PC-9 (cell line): ENCODE data around the gene ANKRD17. TPM values are rescaled to one million over a fixed set of nuclear protein-coding genes. Genes with fewer than 3 reads are reported as not detected.

Experiments used
- BruUV-seq: library from RNA; stranded (reverse); fragments of 400-500 nt; replicated peaks from 2 replicates; lab custom pipeline; 2021; lab: Mats Ljungman, UMichigan
- CTCF ChIA-PET: fragments of 300-600 bp; sonication (Branson Sonifier 250); formaldehyde crosslinking; loops from one replicate; lab custom pipeline; 2022; ENCODE audit warnings: antibody characterized with exemption; lab: Charles Lee
- POLR2A ChIA-PET: fragments of 300-600 bp; sonication (Branson Sonifier 250); formaldehyde crosslinking; loops from one replicate; lab custom pipeline; 2022; ENCODE audit warnings: antibody characterized with exemption; ENCODE audit not compliant: unreplicated experiment; lab: Charles Lee
- DNase-seq, 2 experiments: peaks; one replicate each; pipeline versions ENCODE4 v3.0.0 to v3.0.0-alpha.2; 2015 to 2022; ENCODE audit warnings: mixed read lengths in 1 of 2
- H2AFZ ChIP-seq: fragments of 200-600 bp; sonication (generic); 2 replicates; pipeline ENCODE4 v1.8.1; 2017; ENCODE audit warnings: antibody characterized with exemption
- H3F3A ChIP-seq: fragments of 200-600 bp; sonication (generic); 2 replicates; pipeline ENCODE4 v1.8.1; 2017; ENCODE audit warnings: antibody characterized with exemption, mild to moderate bottlenecking, low read depth; ENCODE audit not compliant: insufficient read depth
- H3K27ac ChIP-seq: fragments of 200-600 bp; sonication (generic); 2 replicates; pipeline ENCODE4 v1.6.1; 2016; ENCODE audit warnings: mixed run types
- H3K27me3 ChIP-seq: fragments of 200-600 bp; sonication (generic); 2 replicates; pipeline ENCODE4 v1.6.1; 2016; ENCODE audit warnings: low read depth, mixed run types; ENCODE audit not compliant: insufficient read depth
- H3K36me3 ChIP-seq: fragments of 200-600 bp; sonication (generic); 2 replicates; pipeline ENCODE4 v1.6.1; 2016; ENCODE audit warnings: low read depth, mixed run types
- H3K4me1 ChIP-seq: fragments of 200-600 bp; sonication (generic); replicated peaks from 2 replicates; pipeline ENCODE4 v1.6.1; 2016; ENCODE audit warnings: mixed run types; ENCODE audit not compliant: insufficient read depth
- H3K4me2 ChIP-seq: fragments of 200-600 bp; sonication (generic); 2 replicates; pipeline ENCODE4 v1.6.1; 2017; ENCODE audit warnings: mixed run types
- H3K4me3 ChIP-seq: fragments of 200-600 bp; sonication (generic); 2 replicates; pipeline ENCODE4 v1.6.1; 2016; ENCODE audit warnings: mixed run types
- H3K79me2 ChIP-seq: fragments of 200-600 bp; sonication (generic); 2 replicates; pipeline ENCODE4 v1.6.1; 2017; ENCODE audit warnings: low read depth, mixed run types
- H3K9me2 ChIP-seq: fragments of 200-600 bp; sonication (generic); 2 replicates; pipeline ENCODE4 v1.8.1; 2017; ENCODE audit warnings: mild to moderate bottlenecking; ENCODE audit not compliant: insufficient read depth
- H3K9me3 ChIP-seq: fragments of 200-600 bp; sonication (generic); 2 replicates; pipeline ENCODE4 v1.8.1; 2016; ENCODE audit warnings: low read depth; ENCODE audit not compliant: insufficient read depth
- H4K20me1 ChIP-seq: fragments of 200-600 bp; sonication (generic); 2 replicates; pipeline ENCODE4 v1.8.1; 2017; ENCODE audit not compliant: insufficient read depth
- EZH2 ChIP-seq: fragments of 200-600 bp; sonication (generic); IDR thresholded peaks from 2 replicates; pipeline ENCODE4 v1.8.0; 2017; ENCODE audit warnings: antibody characterized with exemption, low read depth
- intact Hi-C: fragments of 100-400 bp; cut with micrococcal nuclease; formaldehyde crosslinking; loops from one replicate; pipeline ENCODE4 v1.10.0; 2022; ENCODE audit not compliant: unreplicated experiment
- total RNA-seq: library from RNA; stranded (reverse); gene quantifications from 2 replicates; pipeline ENCODE4 v1.2.3, GENCODE V29; 2021
- TF ChIP-seq, protein P1 (sequence below): fragments of 200-600 bp; sonication (generic); conservative IDR thresholded peaks from 2 replicates; pipeline ENCODE4 v1.6.1; 2017; ENCODE audit warnings: mixed run types, antibody characterized with exemption, mild to moderate bottlenecking, moderate library complexity

Gene ANKRD17
- total RNA-seq, 1 experiment from 2014 or later, result 37.9 TPM

DNA sequence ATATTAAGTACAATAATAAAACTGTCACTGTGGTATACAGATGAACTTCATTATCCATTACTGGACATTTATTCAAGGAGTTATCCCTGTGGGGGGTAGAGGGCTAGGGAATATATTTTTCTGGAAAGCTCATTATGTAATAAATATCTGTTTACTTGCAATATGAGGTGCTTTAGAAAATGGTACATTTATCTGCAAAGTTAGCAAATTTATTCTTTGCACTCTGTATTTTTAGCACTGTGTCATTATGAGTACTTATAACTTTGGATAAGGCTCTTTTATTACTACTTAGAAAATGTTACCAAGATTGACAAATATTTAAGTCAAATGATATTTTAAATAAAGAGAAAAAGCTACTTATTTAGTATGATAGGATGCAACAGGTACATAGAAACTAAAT, 37.8 kb downstream of the ANKRD17 start:
- H3K9me2 ChIP-seq, result no peaks in the 10 kb centered on the region
- peaks cover 8% of the 10 kb centered on the region; the same call in 1 of the 2 replicates for H3F3A ChIP-seq
- no peak overlapping the region for H2AFZ ChIP-seq
- no peaks in the 10 kb centered on the region for H3K36me3 ChIP-seq
- H3K4me2 ChIP-seq, result no peak overlapping the region
- H3K9me3 ChIP-seq, result no peaks in the 10 kb centered on the region
- no peak overlapping the region for H3K4me3 ChIP-seq
- CTCF ChIA-PET, result no interaction called here
- BruUV-seq, result no TSS peak
- POLR2A ChIA-PET, result no interaction called here
- no peaks in the 10 kb centered on the region for H3K27me3 ChIP-seq
- peaks cover 33% of the 10 kb centered on the region for H4K20me1 ChIP-seq
- intact Hi-C loops, result no loop called here
- H3K4me1 ChIP-seq, result 0 out of 2 replicates have a peak, but pooled peaks cover 4% of the 10 kb centered on the region
- DNase-seq, result no peak
- no peak overlapping the region for H3K27ac ChIP-seq
- TF ChIP-seq EZH2, result no peak
- TF ChIP-seq, protein P1, sequence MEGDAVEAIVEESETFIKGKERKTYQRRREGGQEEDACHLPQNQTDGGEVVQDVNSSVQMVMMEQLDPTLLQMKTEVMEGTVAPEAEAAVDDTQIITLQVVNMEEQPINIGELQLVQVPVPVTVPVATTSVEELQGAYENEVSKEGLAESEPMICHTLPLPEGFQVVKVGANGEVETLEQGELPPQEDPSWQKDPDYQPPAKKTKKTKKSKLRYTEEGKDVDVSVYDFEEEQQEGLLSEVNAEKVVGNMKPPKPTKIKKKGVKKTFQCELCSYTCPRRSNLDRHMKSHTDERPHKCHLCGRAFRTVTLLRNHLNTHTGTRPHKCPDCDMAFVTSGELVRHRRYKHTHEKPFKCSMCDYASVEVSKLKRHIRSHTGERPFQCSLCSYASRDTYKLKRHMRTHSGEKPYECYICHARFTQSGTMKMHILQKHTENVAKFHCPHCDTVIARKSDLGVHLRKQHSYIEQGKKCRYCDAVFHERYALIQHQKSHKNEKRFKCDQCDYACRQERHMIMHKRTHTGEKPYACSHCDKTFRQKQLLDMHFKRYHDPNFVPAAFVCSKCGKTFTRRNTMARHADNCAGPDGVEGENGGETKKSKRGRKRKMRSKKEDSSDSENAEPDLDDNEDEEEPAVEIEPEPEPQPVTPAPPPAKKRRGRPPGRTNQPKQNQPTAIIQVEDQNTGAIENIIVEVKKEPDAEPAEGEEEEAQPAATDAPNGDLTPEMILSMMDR, result no peak
- peaks cover 76% of the 10 kb centered on the region for H3K79me2 ChIP-seq

DNA sequence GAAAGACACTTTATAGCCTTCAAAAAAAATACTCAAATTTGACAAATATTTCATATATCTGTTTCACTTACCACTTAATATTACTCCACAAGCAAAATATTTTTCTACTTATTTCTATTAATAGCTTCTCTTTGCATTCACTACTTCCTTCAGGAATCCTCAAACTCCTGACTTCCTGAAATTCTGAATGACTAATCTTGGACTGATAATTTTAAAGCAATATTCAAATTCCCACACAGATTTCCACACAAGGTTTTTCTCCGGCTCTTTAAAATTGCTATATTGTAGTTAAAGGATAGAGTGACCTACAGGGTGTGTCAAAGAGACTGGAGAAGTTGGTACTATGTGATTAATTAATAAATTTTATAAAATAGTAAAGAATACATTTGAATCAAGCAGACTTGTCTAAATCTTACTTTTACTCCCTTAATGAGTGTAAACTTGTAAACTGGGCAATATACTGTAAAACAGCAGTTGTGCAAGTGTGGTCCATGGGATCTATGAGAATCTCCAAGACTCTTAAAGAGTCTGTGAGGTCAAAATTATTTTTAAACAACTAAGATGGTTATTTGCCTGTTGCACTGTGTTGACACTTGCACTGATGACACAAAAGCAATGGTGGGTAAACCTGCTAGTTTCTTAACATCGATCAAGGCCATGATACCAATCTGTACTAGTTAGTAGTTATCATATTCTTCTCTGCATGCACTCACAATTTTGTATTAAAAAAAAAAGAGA, 44.5 kb downstream of the ANKRD17 start:
- Histone ChIP-seq H3K27me3 (no peaks in the 10 kb centered on the region), H3K79me2 (peaks cover 93% of the 10 kb centered on the region), H3K9me3 (no peaks in the 10 kb centered on the region), H3F3A (no peaks in the 10 kb centered on the region), H4K20me1 (peaks cover 34% of the 10 kb centered on the region), H3K4me3 (no peak overlapping the region), H3K9me2 (no peaks in the 10 kb centered on the region; the same call in 1 of the 2 replicates), H2AFZ (no peak overlapping the region), H3K4me2 (no peak overlapping the region), H3K27ac (no peak overlapping the region), H3K36me3 (0 out of 2 replicates have a peak, but pooled peaks cover 9% of the 10 kb centered on the region), H3K4me1 (no peaks in the 10 kb centered on the region)
- ChIA-PET POLR2A (interaction anchor here (0.6 to 0.7 kb wide), 2 partner anchors 9 to 21 kb away, joined by 4 to 10 read pairs; no protein-coding TSS in a partner anchor), CTCF (no interaction called here)
- TF ChIP-seq, protein P1, result no peak
- TF ChIP-seq EZH2, result no peak
- DNase-seq, result no peak
- intact Hi-C loops, result no loop called here
- no TSS peak for BruUV-seq

DNA sequence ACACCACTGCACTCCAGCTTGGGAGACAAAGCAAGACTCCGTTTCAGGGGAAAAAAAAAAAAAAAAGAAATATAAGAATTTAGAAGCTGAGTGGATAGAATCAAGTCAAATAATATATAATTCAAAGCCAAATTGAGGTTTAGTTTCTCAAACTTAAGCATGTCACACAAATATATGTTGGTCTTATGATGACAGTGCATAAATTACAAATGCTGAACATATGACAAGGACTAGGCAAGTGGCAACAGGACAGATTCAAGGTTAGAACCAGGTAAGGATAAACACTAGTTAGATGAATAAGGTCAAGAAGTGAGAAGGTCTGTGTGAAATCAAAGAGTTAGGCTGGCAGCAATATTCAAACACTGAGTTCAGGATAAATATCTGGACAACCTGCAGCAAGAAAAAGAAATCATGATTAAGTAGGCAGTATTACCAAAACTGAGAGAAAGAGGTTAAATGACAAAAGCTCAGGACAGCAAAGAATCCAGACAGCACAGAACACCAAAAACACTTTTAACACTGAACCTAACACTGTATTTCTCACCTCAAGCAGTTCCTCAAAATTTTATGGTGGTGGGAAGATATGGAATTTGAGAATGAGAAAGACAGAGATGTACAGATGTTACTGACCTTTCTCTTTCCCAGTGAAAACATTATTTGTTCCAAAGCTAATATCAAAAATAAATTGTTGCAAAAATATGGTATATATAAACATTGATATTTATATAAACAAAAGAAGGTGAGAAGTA, 45.4 kb downstream of the ANKRD17 start:
- Histone ChIP-seq H3K9me3 (no peaks in the 10 kb centered on the region), H3F3A (no peaks in the 10 kb centered on the region), H3K9me2 (no peaks in the 10 kb centered on the region; the same call in 1 of the 2 replicates), H4K20me1 (peaks cover 42% of the 10 kb centered on the region), H3K36me3 (0 out of 2 replicates have a peak, but pooled peaks cover 9% of the 10 kb centered on the region), H3K27me3 (no peaks in the 10 kb centered on the region), H3K4me3 (no peak overlapping the region), H3K79me2 (peaks cover 94% of the 10 kb centered on the region), H3K27ac (no peak overlapping the region), H3K4me1 (no peaks in the 10 kb centered on the region), H3K4me2 (no peak overlapping the region), H2AFZ (no peak overlapping the region)
- POLR2A ChIA-PET, result interaction anchor here (0.7 kb wide), 1 partner anchor 20 kb away, joined by 4 read pairs; no protein-coding TSS in a partner anchor
- intact Hi-C loops, result no loop called here
- CTCF ChIA-PET, result no interaction called here
- TF ChIP-seq, protein P1, result no peak
- no peak for TF ChIP-seq EZH2
- no peak for DNase-seq
- no TSS peak for BruUV-seq
